Measurements from ENCODE around the gene FAM13A.

DNA sequence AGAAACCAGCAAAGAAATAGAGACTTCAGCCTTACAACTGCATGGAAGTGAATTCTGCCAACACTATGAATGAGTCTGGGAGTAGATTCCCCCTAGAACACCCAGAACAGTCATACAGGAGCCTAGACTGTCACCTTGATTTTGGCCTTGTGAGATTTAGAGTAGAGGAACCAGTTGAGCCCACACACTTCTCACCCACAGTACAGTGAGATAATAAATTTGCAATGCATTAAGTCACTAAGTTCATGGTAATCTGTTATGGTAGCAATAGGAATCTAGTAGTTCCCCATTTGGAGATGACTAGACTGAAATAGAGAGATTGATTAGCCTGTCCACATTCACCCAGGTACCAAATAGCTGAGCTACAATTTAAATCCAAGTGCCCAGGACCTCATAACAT, 59.0 kb downstream of the FAM13A start:
- TF ChIP-seq, protein P1, sequence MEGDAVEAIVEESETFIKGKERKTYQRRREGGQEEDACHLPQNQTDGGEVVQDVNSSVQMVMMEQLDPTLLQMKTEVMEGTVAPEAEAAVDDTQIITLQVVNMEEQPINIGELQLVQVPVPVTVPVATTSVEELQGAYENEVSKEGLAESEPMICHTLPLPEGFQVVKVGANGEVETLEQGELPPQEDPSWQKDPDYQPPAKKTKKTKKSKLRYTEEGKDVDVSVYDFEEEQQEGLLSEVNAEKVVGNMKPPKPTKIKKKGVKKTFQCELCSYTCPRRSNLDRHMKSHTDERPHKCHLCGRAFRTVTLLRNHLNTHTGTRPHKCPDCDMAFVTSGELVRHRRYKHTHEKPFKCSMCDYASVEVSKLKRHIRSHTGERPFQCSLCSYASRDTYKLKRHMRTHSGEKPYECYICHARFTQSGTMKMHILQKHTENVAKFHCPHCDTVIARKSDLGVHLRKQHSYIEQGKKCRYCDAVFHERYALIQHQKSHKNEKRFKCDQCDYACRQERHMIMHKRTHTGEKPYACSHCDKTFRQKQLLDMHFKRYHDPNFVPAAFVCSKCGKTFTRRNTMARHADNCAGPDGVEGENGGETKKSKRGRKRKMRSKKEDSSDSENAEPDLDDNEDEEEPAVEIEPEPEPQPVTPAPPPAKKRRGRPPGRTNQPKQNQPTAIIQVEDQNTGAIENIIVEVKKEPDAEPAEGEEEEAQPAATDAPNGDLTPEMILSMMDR (IDR thresholded peaks at IDR 0.05; ENCODE audit: low read depth, low read length, poor library complexity, severe bottlenecking) = no peak
- TF ChIP-seq EZH2phosphoT487 (IDR thresholded peaks at IDR 0.05; ENCODE audit: borderline replicate concordance, low read length) = no peak

Measured in DOHH2 (cell line).